ENCODE measurements around the gene PELI1. TPM values are rescaled to one million over a fixed set of nuclear protein-coding genes. Genes with fewer than 3 reads are reported as not detected.

PELI1 gene
- total RNA-seq, 1 donor from 2014 or later: 46.4 TPM

- no peaks in the 10 kb centered on the region for H3K36me3 Mint-ChIP-seq (ENCODE audit: low read depth, unreplicated experiment)
- H3K9me3 Mint-ChIP-seq (ENCODE audit: unreplicated experiment): no peaks in the 10 kb centered on the region
- H3K27me3 Mint-ChIP-seq (ENCODE audit: unreplicated experiment): no peaks in the 10 kb centered on the region
- no peak overlapping the region for H3K4me3 Mint-ChIP-seq (ENCODE audit: unreplicated experiment)
- H3K27ac Mint-ChIP-seq (ENCODE audit: unreplicated experiment): no peak overlapping the region
- no peak for DNase-seq (ENCODE audit: low spot score)
- peaks cover 10% of the 10 kb centered on the region for H3K4me1 Mint-ChIP-seq (ENCODE audit: unreplicated experiment)
- no peak for TF ChIP-seq CTCF (IDR thresholded peaks at IDR 0.05; ENCODE audit: unreplicated experiment)
These were observed 31.4 kb upstream of the PELI1 start for GRCh38 chr2:64175419-64176197.

GRCh38 chr2:64173156-64174135, 29.2 kb upstream of the PELI1 start:
- Mint-ChIP-seq H3K36me3 (ENCODE audit: low read depth, unreplicated experiment) (no peaks in the 10 kb centered on the region), H3K27ac (ENCODE audit: unreplicated experiment) (no peak overlapping the region), H3K9me3 (ENCODE audit: unreplicated experiment) (no peaks in the 10 kb centered on the region), H3K4me3 (ENCODE audit: unreplicated experiment) (no peak overlapping the region), H3K27me3 (ENCODE audit: unreplicated experiment) (no peaks in the 10 kb centered on the region), H3K4me1 (ENCODE audit: unreplicated experiment) (peaks cover 6% of the 10 kb centered on the region)
- no peak for TF ChIP-seq CTCF (IDR thresholded peaks at IDR 0.05; ENCODE audit: unreplicated experiment)
- no peak for DNase-seq (ENCODE audit: low spot score)

GRCh38 chr2:64168756-64169155, 24.5 kb upstream of the PELI1 start:
- Mint-ChIP-seq H3K27me3 (ENCODE audit: unreplicated experiment) (no peaks in the 10 kb centered on the region), H3K9me3 (ENCODE audit: unreplicated experiment) (no peaks in the 10 kb centered on the region), H3K4me1 (ENCODE audit: unreplicated experiment) (no peaks in the 10 kb centered on the region), H3K27ac (ENCODE audit: unreplicated experiment) (no peak overlapping the region), H3K36me3 (ENCODE audit: low read depth, unreplicated experiment) (no peaks in the 10 kb centered on the region), H3K4me3 (ENCODE audit: unreplicated experiment) (no peak overlapping the region)
- no peak for TF ChIP-seq CTCF (IDR thresholded peaks at IDR 0.05; ENCODE audit: unreplicated experiment)
- no peak for DNase-seq (ENCODE audit: low spot score)

GRCh38 chr2:64168201-64168600, 24.0 kb upstream of the PELI1 start:
- no peaks in the 10 kb centered on the region for H3K4me1 Mint-ChIP-seq (ENCODE audit: unreplicated experiment)
- no peak overlapping the region for H3K27ac Mint-ChIP-seq (ENCODE audit: unreplicated experiment)
- no peak for DNase-seq (ENCODE audit: low spot score)
- H3K36me3 Mint-ChIP-seq (ENCODE audit: low read depth, unreplicated experiment): no peaks in the 10 kb centered on the region
- H3K27me3 Mint-ChIP-seq (ENCODE audit: unreplicated experiment): no peaks in the 10 kb centered on the region
- H3K4me3 Mint-ChIP-seq (ENCODE audit: unreplicated experiment): no peak overlapping the region
- no peaks in the 10 kb centered on the region for H3K9me3 Mint-ChIP-seq (ENCODE audit: unreplicated experiment)
- no peak for TF ChIP-seq CTCF (IDR thresholded peaks at IDR 0.05; ENCODE audit: unreplicated experiment)

Data from endothelial cell (in vitro differentiated cells).